ENCODE results near the gene POLR3GL.

POLR3GL gene

DNA sequence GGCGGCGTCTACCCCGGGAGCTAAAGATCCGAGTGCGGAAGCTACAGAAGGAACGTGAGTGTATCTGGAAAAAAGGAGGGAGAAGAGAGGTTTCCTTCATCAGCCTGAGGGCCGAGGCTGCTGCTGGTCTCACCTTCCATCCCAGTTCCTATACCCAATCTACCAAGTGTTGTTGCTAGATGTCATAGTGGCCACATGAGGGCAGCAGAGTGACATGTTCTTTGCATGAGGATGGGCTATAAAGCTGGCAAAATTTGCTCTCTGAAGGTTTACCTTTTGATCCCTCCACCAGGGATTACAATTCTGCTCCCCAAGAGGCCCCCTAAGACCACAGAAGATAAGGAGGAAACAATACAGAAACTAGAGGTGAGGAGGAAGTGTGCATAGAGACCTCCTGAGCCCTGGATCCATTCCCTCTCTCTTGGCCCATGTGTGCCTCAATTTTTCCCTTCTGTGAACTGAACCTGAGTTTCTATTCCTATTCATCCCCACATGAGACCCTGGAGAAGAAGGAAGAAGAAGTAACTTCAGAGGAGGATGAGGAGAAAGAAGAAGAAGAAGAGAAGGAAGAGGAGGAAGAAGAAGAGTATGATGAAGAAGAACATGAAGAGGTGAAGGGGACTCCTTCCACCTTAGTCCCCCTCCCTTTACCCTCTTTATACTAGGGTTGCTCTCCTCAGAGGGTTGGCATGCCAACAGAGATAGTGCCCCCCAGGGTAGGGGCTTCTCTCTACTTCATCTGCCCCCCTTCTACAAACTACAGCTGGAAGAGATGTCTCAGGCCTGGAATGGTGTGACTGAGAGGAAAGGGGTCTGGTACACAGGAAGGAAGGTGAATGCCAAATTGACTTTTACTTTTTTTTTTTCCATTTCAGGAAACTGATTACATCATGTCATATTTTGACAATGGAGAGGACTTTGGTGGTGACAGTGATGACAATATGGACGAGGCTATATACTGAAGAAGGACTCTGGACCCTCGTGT lies 13.3 kb downstream of the POLR3GL start:
- peak; percentile 89 for DNase-seq

- no peak for DNase-seq
Observed at GRCh38 chr1:145978471-145978853, 14.0 kb downstream of the POLR3GL start.

GRCh38 chr1:145978854-145979745 lies 14.6 kb downstream of the POLR3GL start:
- DNase-seq = peak; percentile 99

DNA sequence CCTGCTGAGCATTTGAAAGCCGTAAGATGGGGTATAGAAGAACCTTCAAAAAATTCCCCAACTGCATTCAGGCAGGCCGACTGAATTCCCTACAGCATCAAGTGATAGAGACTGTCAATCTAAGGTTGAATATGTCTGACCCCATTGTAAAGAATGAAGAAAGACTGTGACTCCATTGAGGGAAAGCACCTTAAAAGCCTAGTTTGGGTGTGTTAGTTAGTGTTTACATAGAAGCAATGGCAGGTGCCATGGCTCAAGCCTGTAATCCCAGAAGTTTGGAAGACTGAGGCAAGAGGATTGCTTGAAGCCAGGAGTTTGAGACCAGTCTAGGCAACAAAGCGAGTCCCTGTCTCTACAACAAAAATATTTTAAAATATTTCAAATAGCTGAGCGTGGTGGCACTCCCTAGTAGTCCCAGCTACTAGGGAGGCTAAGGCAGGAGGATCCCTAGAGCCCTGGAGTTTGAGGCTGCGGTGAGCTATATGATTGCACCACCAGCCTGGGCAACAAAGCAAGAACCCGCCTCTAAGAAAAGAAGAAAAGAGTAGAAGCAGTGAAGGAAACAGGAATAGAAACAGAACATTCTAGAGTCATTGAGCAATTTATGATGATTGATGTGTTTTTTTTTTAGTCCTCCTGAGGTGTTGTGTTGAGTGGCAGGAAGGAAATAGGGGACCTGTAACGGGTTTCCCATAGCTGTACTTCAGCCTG lies 15.4 kb downstream of the POLR3GL start:
- DNase-seq = peak; percentile 78

GRCh38 chr1:145980457-145980994 lies 16.0 kb downstream of the POLR3GL start:
- no peak for DNase-seq

DNA sequence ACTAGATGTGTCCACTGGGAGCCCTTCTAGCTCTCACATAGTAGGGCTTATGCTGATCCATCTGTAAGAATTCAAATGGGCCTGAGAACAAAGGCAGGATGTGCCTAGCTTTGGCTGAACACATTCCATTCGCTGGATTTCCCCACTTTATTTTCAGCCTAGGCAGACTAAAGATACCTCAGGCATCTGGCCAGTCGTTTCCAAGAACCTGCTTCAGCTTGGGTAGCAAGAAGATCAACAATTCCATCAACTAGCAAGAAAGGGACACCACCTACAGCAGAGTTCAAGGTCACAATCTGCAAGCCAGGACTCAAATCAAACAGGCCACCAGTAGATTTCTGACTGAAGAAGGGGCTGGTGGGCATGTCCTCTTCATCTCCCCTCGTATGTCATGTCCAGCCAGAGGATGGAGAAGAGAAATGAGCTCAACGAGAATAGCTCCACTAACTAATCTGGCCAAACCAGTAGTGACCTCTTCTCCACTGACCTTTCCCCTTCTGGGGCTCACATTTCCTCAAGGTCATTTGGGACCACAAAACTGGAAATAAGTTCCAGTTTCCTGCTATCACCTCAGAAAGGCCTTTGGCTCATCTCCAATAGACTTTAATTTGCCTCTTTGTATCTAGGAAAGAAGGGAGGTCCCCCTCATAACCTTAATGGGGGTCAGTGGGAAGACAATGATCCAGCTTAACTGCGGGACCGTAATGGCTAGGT lies 17.7 kb downstream of the POLR3GL start:
- DNase-seq = peak; percentile 32

GRCh38 chr1:145983206-145983675 lies 18.8 kb downstream of the POLR3GL start:
- DNase-seq = peak; percentile 92

GRCh38 chr1:145983960-145984830 lies 19.7 kb downstream of the POLR3GL start:
- peak; percentile 94 for DNase-seq

GRCh38 chr1:145985129-145985501 lies 20.6 kb downstream of the POLR3GL start:
- DNase-seq = peak; percentile 16

DNA sequence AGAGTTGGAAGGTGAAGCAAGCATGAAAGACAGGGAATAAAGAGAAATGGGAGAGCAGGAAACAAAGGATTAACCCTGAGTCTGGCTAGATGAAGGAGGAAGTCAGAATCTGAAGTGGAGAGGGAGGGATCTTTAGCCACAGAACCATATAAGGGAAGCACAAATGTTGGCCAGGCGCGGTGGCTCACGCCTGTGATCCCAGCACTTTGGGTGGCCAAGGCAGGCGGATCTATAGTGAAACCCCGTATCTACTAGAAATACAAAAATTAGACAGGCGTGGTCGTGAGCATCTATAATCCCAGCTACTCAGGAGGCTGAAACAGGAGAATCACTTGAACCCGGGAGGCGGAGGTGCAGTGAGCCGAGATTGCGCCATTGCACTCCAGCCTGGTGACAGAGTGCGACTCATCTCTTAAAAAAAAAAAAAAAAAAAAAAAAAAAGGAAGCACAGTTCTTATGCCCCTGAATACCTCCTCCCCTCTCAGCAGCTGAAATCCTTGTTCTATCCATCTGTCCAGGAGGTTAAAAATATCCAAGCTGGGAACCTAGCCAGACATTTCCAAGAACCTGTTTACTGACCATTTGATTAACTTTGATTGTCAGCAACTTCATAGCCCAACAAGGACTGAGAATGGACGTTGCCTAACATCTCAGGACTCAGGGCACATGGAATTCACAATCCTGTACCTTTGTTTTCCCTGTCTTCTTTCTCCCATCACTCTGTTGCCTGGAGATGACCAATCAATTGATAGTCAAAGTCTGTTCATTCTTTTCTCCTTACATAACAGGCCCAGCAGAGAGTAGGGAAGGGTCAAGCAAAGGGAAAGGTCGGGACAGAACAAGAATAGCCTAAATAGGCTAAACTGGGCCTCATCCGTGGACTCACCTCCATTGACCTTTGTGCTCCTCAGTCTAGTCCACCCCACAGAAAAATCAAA lies 21.3 kb downstream of the POLR3GL start:
- DNase-seq = peak; percentile 61

- no peak for DNase-seq
Observed at GRCh38 chr1:145986551-145986950, 22.1 kb downstream of the POLR3GL start.

GRCh38 chr1:145987926-145988325 lies 23.4 kb downstream of the POLR3GL start:
- no peak for DNase-seq

DNA sequence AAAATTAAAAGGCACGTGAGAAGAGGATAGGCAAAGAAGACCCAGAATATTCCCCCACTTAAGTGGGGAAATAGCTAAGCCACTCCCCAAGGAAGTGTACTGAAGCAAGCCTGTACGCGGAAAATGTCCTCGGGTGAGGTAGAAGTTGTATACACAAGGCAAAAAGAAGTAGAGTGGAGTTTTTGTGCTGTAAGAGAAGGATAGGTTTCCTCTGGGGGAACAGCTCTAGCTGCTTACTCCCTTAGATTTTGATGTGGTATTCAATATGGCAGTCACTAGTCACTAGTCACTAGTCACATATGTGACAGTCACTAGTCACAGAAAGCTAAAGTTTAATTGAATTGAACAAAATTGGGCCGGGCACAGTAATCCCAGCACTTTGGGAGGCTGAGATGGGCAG lies 24.3 kb downstream of the POLR3GL start:
- DNase-seq = no peak

DNA sequence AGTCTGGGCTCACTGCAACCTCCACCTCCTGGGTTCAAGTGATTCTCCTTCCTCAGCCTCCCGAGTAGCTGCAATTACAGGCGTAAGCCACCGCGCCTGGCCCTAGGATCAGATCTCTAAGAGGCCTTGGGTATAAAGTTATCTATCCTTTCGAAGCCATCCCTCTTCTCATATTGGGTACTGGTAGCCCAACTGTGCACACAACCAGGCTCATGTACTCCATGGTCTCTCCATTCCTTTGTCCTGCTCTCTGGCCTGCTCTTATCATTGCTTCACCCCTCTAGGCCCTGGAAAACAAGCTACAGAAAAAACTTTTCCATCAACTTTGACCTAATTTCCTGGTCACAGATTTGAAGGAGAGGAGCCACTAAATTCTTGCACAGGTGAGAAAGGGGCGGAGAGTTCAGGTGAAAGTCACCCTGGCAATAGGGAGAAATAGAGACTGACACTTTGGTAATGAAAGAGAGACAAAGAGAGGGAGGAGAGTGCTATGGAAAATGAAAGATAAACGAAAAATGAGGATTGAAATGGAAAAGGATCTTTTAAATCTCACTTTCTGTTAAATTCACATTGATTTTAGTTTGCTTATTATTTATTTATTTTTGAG lies 25.9 kb downstream of the POLR3GL start:
- DNase-seq = peak; percentile 59

DNA sequence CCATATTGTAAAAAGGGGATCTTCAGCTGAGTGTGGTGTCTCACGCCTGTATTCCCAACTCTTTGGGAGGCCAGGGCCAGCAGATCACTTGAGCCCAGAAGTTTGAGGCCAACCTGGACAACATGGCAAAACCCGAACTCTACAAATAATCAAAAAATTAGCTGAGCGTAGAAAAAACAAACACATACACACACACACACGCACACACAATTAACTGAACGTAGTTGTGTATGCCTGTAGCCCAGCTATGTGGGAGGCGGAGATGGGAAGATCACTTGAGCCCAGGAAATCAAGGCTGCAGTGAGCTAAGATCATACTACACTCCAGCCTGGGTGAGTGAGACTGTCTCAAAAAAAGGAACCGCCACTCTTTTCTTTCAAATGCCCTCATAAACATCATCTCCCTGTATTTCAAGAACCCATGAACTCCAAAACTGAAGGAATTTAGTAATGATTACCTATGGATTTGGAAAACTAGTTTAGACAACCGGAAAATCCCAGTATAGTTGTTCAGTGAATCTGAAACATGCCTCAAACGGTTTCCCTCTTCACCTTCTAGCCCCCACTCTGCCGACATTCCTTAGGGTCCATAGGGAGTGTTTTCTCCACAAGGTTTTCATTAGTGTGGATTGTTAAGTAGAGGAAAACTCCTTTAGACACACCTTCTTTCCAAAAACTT lies 27.4 kb downstream of the POLR3GL start:
- peak; percentile 56 for DNase-seq

DNA sequence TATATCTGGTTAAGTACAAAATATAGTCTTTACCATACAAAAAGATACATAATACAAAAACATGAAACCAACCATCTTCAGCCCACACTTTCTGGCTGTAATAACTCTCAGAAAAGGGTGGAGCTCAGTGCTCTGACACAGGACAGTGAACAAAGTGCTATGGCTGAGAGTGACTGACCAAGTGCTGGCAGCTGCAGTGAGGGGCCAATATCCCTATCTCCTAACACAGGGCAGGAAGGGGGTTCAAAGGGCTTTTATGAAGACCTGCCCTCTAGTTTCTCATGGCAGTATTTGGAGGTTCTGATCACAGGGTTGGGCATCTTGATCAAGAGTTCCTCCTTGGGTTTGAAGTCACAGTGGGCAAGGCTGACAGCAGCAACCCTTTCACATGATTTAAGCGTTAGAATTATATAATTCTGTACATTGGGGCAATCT lies 28.0 kb downstream of the POLR3GL start:
- DNase-seq = peak; percentile 26

DNA sequence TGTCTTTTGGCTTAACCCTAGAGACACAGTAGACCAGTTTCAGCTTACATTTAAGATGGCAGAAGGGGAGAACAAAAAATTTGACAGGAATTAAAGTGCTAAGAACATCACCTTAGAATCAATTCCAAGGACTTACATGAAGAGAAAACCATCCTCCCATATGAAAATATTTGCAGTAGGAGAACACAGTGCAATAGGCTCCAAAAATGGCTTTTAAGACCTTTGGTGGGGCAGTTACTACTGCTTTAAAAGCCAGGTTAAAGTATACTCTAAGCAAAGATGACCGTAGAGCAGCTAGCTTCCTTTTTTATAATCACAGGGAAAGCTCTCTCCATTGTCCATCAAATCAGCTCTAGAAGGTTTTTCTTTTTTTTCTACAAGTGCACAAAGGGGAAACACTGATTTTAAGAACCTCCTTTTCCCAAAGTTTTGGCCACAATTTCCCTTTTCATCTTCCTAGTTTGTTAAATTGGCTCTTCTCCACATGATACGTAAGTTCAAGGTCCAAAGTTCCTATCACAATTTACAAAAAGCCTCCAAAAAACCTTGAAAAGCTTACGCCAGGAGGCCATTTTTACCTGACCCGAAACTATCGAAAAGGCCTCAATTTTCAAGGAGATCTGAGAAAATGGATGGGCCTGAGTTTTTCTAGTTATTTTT lies 28.6 kb downstream of the POLR3GL start:
- DNase-seq = no peak
